GM23338 (cell line): ENCODE measurements around the gene FSD1. TPM values are rescaled to one million over a fixed set of nuclear protein-coding genes. Genes with fewer than 3 reads are reported as not detected.

Source experiments
- ATAC-seq: fragments of 200-7000 bp; cut with Tn5 transposase; 3 replicates; pipeline ENCODE4 v1.9.1; 2020
- DNase-seq: peaks from one replicate; pipeline ENCODE4 v3.0.0-alpha.2; 2015; ENCODE audit warnings: low spot score
- H2AFZ ChIP-seq: fragments of 200-600 bp; sonication (generic); 2 replicates; pipeline ENCODE4 v1.8.0; 2016; ENCODE audit warnings: antibody characterized with exemption, mild to moderate bottlenecking, moderate library complexity
- H3F3A ChIP-seq: fragments of 200-600 bp; sonication (generic); replicated peaks from 2 replicates; pipeline ENCODE4 v1.8.0; 2017; ENCODE audit warnings: antibody characterized with exemption, mixed run types, low read depth
- H3K27ac ChIP-seq: fragments of 200-600 bp; sonication (generic); 2 replicates; pipeline ENCODE4 v1.6.1; 2016; ENCODE audit warnings: low read depth
- H3K27me3 ChIP-seq: fragments of 200-600 bp; sonication (generic); 2 replicates; pipeline ENCODE4 v1.8.0; 2016; ENCODE audit warnings: mild to moderate bottlenecking, mixed run types, moderate library complexity; ENCODE audit not compliant: insufficient read depth
- H3K36me3 ChIP-seq: fragments of 200-600 bp; sonication (generic); 2 replicates; pipeline ENCODE4 v1.8.0; 2016; ENCODE audit warnings: mild to moderate bottlenecking; ENCODE audit not compliant: insufficient read depth
- H3K4me1 ChIP-seq: fragments of 200-600 bp; sonication (generic); 2 replicates; pipeline ENCODE4 v1.8.0; 2016; ENCODE audit warnings: mild to moderate bottlenecking, moderate library complexity; ENCODE audit not compliant: insufficient read depth
- H3K4me2 ChIP-seq: fragments of 200-600 bp; sonication (generic); 2 replicates; pipeline ENCODE4 v1.7.1; 2017; ENCODE audit warnings: mixed run types
- H3K4me3 ChIP-seq: fragments of 200-600 bp; sonication (generic); 2 replicates; pipeline ENCODE4 v1.6.1; 2016; ENCODE audit warnings: mixed run types
- H3K79me2 ChIP-seq: fragments of 200-600 bp; sonication (generic); replicated peaks from 2 replicates; pipeline ENCODE4 v1.8.0; 2017; ENCODE audit warnings: mild to moderate bottlenecking; ENCODE audit not compliant: insufficient read depth
- H3K9me2 ChIP-seq: fragments of 200-600 bp; sonication (generic); 2 replicates; pipeline ENCODE4 v1.8.0; 2017; ENCODE audit not compliant: insufficient read depth
- H4K20me1 ChIP-seq: fragments of 200-600 bp; sonication (generic); replicated peaks from 2 replicates; pipeline ENCODE4 v1.8.0; 2017; ENCODE audit warnings: mild to moderate bottlenecking; ENCODE audit not compliant: insufficient read depth
- H3K27ac Mint-ChIP-seq: 2 replicates; pipeline ENCODE4 v1.8.0; 2020; ENCODE audit warnings: inconsistent platforms, mild to moderate bottlenecking, moderate library complexity, mixed read lengths
- H3K27me3 Mint-ChIP-seq: 3 replicates; pipeline ENCODE4 v1.8.0; 2022; ENCODE audit warnings: low read depth, mild to moderate bottlenecking, moderate library complexity, mixed read lengths, inconsistent platforms; ENCODE audit not compliant: insufficient read depth, poor library complexity
- H3K36me3 Mint-ChIP-seq: 3 replicates; pipeline ENCODE4 v1.8.0; 2021; ENCODE audit warnings: low read depth, mild to moderate bottlenecking, inconsistent platforms, moderate library complexity, mixed read lengths
- H3K4me1 Mint-ChIP-seq: 3 replicates; pipeline ENCODE4 v1.8.0; 2020; ENCODE audit warnings: mild to moderate bottlenecking, inconsistent platforms, mixed read lengths
- H3K4me3 Mint-ChIP-seq: 3 replicates; pipeline ENCODE4 v1.8.0; 2021; ENCODE audit warnings: moderate library complexity, mild to moderate bottlenecking, inconsistent platforms, mixed read lengths
- H3K9me3 Mint-ChIP-seq: 3 replicates; pipeline ENCODE4 v1.8.0; 2020; ENCODE audit warnings: moderate library complexity, mild to moderate bottlenecking, inconsistent platforms, mixed read lengths
- CREB1 ChIP-seq: fragments of 250-450 bp; sonication (Bioruptor Pico); IDR thresholded peaks from 2 replicates; pipeline ENCODE4 v1.5.0; 2020; ENCODE audit warnings: low read depth, mild to moderate bottlenecking, moderate library complexity
- CTCF ChIP-seq, 2 experiments: fragments of 200-600 bp in 1 of 2; sonication (generic) in 1 of 2; conservative IDR thresholded peaks; 2 replicates each; pipeline versions ENCODE4 v1.5.1 to v1.6.1; 2016 to 2017; ENCODE audit warnings: antibody characterized with exemption in 2 of 2, low read depth in 2 of 2, mild to moderate bottlenecking in 2 of 2, moderate library complexity in 1 of 2
- EZH2 ChIP-seq: fragments of 200-600 bp; sonication (generic); IDR thresholded peaks from one replicate; pipeline ENCODE4 v1.8.0; 2017; ENCODE audit warnings: antibody characterized with exemption, mild to moderate bottlenecking, low read depth; ENCODE audit not compliant: unreplicated experiment
- EZH2phosphoT487 ChIP-seq: fragments of 200-600 bp; sonication (generic); IDR thresholded peaks from one replicate; pipeline ENCODE4 v1.8.1; 2018; ENCODE audit warnings: antibody characterized with exemption; ENCODE audit not compliant: unreplicated experiment
- JUNB ChIP-seq: IDR thresholded peaks from one replicate; pipeline ENCODE4 v1.6.1; 2016; ENCODE audit warnings: antibody characterized with exemption; ENCODE audit not compliant: unreplicated experiment
- POLR2AphosphoS5 ChIP-seq: IDR thresholded peaks from 2 replicates; pipeline ENCODE4 v1.6.1; 2016; ENCODE audit warnings: antibody characterized with exemption, low read depth
- STAT1 ChIP-seq: IDR thresholded peaks from one replicate; pipeline ENCODE4 v1.6.1; 2016; ENCODE audit warnings: antibody characterized with exemption; ENCODE audit not compliant: unreplicated experiment
- ZNF114 ChIP-seq: fragments of 250-450 bp; sonication (Bioruptor Pico); IDR thresholded peaks from 2 replicates; pipeline ENCODE4 v1.5.0; 2020; ENCODE audit warnings: mild to moderate bottlenecking, moderate library complexity
- ZNF331 ChIP-seq: fragments of 250-450 bp; sonication (Bioruptor Pico); IDR thresholded peaks from 2 replicates; pipeline ENCODE4 v1.5.0; 2020; ENCODE audit warnings: low read depth, mild to moderate bottlenecking, moderate library complexity
- polyA plus RNA-seq: library from polyadenylated mRNA; unstranded; fragments of >200 nt; fragmentation: Nextera tagmentation; extraction: Ambion mirVana; gene quantifications from 2 replicates; pipeline ENCODE4 v1.2.1, GENCODE V29; 2016
- total RNA-seq: library from RNA; depleted of rRNA; stranded (reverse); fragments of >200 nt; shearing (Covaris generic); gene quantifications from 2 replicates; pipeline ENCODE4 v1.2.3, GENCODE V29; 2014
- TF ChIP-seq, protein P1 (sequence below): IDR thresholded peaks from one replicate; pipeline ENCODE4 v1.6.1; 2018; ENCODE audit warnings: antibody characterized with exemption; ENCODE audit not compliant: unreplicated experiment

The FSD1 gene
- total and polyA plus RNA-seq, 2 experiments from 2014 or later = 50.7 to 82.9 TPM

GRCh38 chr19:4354897-4355296, 50.5 kb downstream of the FSD1 start:
- no peaks in the 10 kb centered on the region for H3K27me3 ChIP-seq
- H3K36me3 Mint-ChIP-seq = peaks cover 16% of the 10 kb centered on the region; the same call in 2 of the 3 replicates
- H3K4me3 ChIP-seq = no peak overlapping the region
- no peaks in the 10 kb centered on the region for H3K9me2 ChIP-seq
- 0 out of 3 replicates have a peak, but pooled peaks cover 2% of the 10 kb centered on the region for H3K4me1 Mint-ChIP-seq
- H3K79me2 ChIP-seq = no peaks in the 10 kb centered on the region
- H3K27me3 Mint-ChIP-seq = peaks cover 5% of the 10 kb centered on the region
- H3K4me3 Mint-ChIP-seq = no peak overlapping the region
- H3F3A ChIP-seq = peaks cover 11% of the 10 kb centered on the region
- H3K27ac ChIP-seq = no peak overlapping the region
- H3K4me1 ChIP-seq = no peaks in the 10 kb centered on the region
- ATAC-seq = no peak
- H3K9me3 Mint-ChIP-seq = no peaks in the 10 kb centered on the region
- H3K4me2 ChIP-seq = no peak overlapping the region
- no peak for TF ChIP-seq EZH2
- TF ChIP-seq CREB1 = no peak
- TF ChIP-seq, protein P1, sequence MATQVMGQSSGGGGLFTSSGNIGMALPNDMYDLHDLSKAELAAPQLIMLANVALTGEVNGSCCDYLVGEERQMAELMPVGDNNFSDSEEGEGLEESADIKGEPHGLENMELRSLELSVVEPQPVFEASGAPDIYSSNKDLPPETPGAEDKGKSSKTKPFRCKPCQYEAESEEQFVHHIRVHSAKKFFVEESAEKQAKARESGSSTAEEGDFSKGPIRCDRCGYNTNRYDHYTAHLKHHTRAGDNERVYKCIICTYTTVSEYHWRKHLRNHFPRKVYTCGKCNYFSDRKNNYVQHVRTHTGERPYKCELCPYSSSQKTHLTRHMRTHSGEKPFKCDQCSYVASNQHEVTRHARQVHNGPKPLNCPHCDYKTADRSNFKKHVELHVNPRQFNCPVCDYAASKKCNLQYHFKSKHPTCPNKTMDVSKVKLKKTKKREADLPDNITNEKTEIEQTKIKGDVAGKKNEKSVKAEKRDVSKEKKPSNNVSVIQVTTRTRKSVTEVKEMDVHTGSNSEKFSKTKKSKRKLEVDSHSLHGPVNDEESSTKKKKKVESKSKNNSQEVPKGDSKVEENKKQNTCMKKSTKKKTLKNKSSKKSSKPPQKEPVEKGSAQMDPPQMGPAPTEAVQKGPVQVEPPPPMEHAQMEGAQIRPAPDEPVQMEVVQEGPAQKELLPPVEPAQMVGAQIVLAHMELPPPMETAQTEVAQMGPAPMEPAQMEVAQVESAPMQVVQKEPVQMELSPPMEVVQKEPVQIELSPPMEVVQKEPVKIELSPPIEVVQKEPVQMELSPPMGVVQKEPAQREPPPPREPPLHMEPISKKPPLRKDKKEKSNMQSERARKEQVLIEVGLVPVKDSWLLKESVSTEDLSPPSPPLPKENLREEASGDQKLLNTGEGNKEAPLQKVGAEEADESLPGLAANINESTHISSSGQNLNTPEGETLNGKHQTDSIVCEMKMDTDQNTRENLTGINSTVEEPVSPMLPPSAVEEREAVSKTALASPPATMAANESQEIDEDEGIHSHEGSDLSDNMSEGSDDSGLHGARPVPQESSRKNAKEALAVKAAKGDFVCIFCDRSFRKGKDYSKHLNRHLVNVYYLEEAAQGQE = no peak
- no peak for TF ChIP-seq CTCF (conservative IDR thresholded peaks at IDR 0.05; ENCODE audit: low read depth in 2 of 2)
- no peak for TF ChIP-seq POLR2AphosphoS5
- no peak for TF ChIP-seq ZNF114 (CRISPR knock-in tag)
- TF ChIP-seq ZNF331 (CRISPR knock-in tag) = no peak
- no peak for TF ChIP-seq STAT1
- no peak for TF ChIP-seq EZH2phosphoT487
- no peak for TF ChIP-seq JUNB
- H3K36me3 ChIP-seq = no peaks in the 10 kb centered on the region
- H3K27ac Mint-ChIP-seq = no peak overlapping the region
- H2AFZ ChIP-seq = no peak overlapping the region
- no peak for DNase-seq
- peaks cover 10% of the 10 kb centered on the region for H4K20me1 ChIP-seq

DNA sequence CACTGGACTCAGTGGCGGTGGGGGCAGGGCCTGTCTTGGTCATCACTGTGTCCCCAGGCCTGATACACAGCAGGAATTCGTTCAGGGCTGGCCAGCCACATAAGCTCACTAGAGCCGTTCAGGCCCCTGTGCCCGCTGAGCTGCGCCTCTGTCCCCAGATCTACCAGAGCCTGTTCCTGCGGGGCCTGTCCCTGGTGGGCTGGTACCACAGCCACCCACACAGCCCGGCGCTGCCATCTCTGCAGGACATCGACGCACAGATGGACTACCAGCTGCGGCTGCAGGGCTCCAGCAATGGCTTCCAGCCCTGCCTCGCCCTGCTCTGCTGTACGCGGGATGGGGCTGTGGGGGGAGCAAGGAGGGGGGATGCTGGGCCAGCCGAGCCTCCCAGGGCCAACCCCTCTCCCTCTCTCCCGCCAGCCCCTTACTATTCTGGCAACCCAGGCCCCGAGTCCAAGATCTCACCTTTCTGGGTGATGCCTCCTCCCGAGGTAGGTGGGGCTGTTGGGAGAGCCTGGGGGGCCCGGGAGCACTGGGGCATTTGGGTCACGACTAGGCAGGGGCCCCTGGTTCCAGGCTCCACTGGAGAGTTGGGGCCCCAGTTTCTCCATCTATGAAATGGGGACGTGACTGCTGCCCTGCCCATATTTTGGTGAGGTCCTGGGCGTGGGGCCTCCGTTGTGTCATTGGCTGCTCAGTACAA, 52.8 kb downstream of the FSD1 start:
- H3K4me1 ChIP-seq = no peaks in the 10 kb centered on the region; the same call in 1 of the 2 replicates
- Mint-ChIP-seq H3K4me1 (peaks cover 9% of the 10 kb centered on the region; the same call in 1 of the 3 replicates), H3K27ac (no peak overlapping the region), H3K36me3 (peaks cover 18% of the 10 kb centered on the region; the same call in 2 of the 3 replicates), H3K9me3 (no peaks in the 10 kb centered on the region), H3K4me3 (no peak overlapping the region), H3K27me3 (peaks cover 17% of the 10 kb centered on the region)
- ATAC-seq (no peak), DNase-seq (no peak)
- H3K79me2 ChIP-seq = no peaks in the 10 kb centered on the region
- H2AFZ ChIP-seq = no peak overlapping the region
- H3K4me3 ChIP-seq = no peak overlapping the region
- peaks cover 6% of the 10 kb centered on the region; the same call in 1 of the 2 replicates for H4K20me1 ChIP-seq
- H3F3A ChIP-seq = peaks cover 20% of the 10 kb centered on the region
- no peak overlapping the region for H3K27ac ChIP-seq
- no peak overlapping the region for H3K4me2 ChIP-seq
- no peaks in the 10 kb centered on the region for H3K27me3 ChIP-seq
- no peaks in the 10 kb centered on the region for H3K36me3 ChIP-seq
- H3K9me2 ChIP-seq = no peaks in the 10 kb centered on the region
- TF ChIP-seq EZH2 (no peak), CREB1 (no peak), POLR2AphosphoS5 (no peak), EZH2phosphoT487 (no peak)
